Uterus (tissue), 4 donors: ENCODE results near the gene ACE. TPM values are rescaled to one million over a fixed set of nuclear protein-coding genes. Genes with fewer than 3 reads are reported as not detected.

Experiments used
- DNase-seq, 2 donors: peaks; one replicate each; pipeline ENCODE4 v3.0.0-alpha.2; 2019 to 2020
- H3K27ac ChIP-seq, 2 donors: fragments of 200-600 bp; sonication (generic); 1 replicate in 1 of 2; 2 replicates in 1 of 2; pipeline ENCODE4 v1.5.1; 2016 to 2018
- H3K27me3 ChIP-seq, 2 donors: fragments of 200-600 bp; sonication (generic); one replicate each; pipeline ENCODE4 v1.5.1; 2018 to 2019; ENCODE audit warnings: control low read depth in 1 of 2
- H3K36me3 ChIP-seq, 2 donors: fragments of 200-600 bp; sonication (generic); one replicate each; pipeline ENCODE4 v1.5.1; 2019; ENCODE audit warnings: control low read depth in 1 of 2
- H3K4me1 ChIP-seq, 2 donors: fragments of 200-600 bp; sonication (generic); one replicate each; pipeline ENCODE4 v1.5.1; 2018 to 2019; ENCODE audit warnings: control low read depth in 1 of 2
- H3K4me3 ChIP-seq, 2 donors: fragments of 200-600 bp; sonication (generic); 1 replicate in 1 of 2; 2 replicates in 1 of 2; pipeline ENCODE4 v1.5.1; 2018 to 2019; ENCODE audit warnings: mild to moderate bottlenecking in 1 of 2
- H3K9me3 ChIP-seq, 2 donors: fragments of 200-600 bp; sonication (generic); one replicate each; pipeline ENCODE4 v1.5.1; 2019; ENCODE audit warnings: control low read depth in 1 of 2
- POLR2A ChIP-seq, 2 donors: fragments of 450-650 bp; IDR thresholded peaks; one replicate each; pipeline ENCODE4 v1.6.1; 2016; ENCODE audit warnings: antibody characterized with exemption in 2 of 2, mild to moderate bottlenecking in 1 of 2, moderate library complexity in 1 of 2
- intact Hi-C: fragments of 100-400 bp; cut with DNase I; formaldehyde crosslinking; loops from one replicate; pipeline ENCODE4 v1.15.1; 2023; ENCODE audit warnings: low total_unique reads
- total RNA-seq, 4 donors: library from RNA; depleted of rRNA in 3 of 4; stranded (reverse); fragments of >200 nt in 3 of 4; gene quantifications; one replicate each; pipeline versions ENCODE4 v1.1.0 to v1.2.4, GENCODE V29; 2014 to 2023
- TF ChIP-seq, protein P1 (sequence below), 4 experiments: fragments of 200-600 bp in 2 of 4; fragments of 450-650 bp in 2 of 4; sonication (generic) in 2 of 4; IDR thresholded peaks; one replicate each; pipeline ENCODE4 v1.5.1; 2016 to 2019; ENCODE audit warnings: antibody characterized with exemption in 4 of 4, mild to moderate bottlenecking in 2 of 4, moderate library complexity in 1 of 4
- donor health status: DM: yes; HTN: yes; CAD: no.

The ACE gene
- total RNA-seq, 4 donors from 2014 or later = 0.77 to 27.4 (median 7.9) TPM; not detected in 1

DNA sequence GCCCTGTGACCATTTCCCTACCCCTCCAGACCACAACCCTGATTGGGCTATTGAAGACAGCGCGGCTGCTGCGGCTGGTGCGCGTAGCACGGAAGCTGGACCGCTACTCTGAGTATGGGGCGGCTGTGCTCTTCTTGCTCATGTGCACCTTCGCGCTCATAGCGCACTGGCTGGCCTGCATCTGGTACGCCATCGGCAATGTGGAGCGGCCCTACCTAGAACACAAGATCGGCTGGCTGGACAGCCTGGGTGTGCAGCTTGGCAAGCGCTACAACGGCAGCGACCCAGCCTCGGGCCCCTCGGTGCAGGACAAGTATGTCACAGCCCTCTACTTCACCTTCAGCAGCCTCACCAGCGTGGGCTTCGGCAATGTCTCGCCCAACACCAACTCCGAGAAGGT, 58.8 kb downstream of the ACE start:
- Histone ChIP-seq H3K36me3 (no peaks in the 10 kb centered on the region), H3K27ac (no peak overlapping the region), H3K4me1 (peaks cover 0 to 8% of the 10 kb centered on the region in 2 donors), H3K27me3 (peaks cover 0 to 10% of the 10 kb centered on the region in 2 donors), H3K9me3 (no peaks in the 10 kb centered on the region), H3K4me3 (no peak overlapping the region)
- no peak for DNase-seq
- no peak for TF ChIP-seq POLR2A (IDR thresholded peaks at IDR 0.05)
- TF ChIP-seq, protein P1, sequence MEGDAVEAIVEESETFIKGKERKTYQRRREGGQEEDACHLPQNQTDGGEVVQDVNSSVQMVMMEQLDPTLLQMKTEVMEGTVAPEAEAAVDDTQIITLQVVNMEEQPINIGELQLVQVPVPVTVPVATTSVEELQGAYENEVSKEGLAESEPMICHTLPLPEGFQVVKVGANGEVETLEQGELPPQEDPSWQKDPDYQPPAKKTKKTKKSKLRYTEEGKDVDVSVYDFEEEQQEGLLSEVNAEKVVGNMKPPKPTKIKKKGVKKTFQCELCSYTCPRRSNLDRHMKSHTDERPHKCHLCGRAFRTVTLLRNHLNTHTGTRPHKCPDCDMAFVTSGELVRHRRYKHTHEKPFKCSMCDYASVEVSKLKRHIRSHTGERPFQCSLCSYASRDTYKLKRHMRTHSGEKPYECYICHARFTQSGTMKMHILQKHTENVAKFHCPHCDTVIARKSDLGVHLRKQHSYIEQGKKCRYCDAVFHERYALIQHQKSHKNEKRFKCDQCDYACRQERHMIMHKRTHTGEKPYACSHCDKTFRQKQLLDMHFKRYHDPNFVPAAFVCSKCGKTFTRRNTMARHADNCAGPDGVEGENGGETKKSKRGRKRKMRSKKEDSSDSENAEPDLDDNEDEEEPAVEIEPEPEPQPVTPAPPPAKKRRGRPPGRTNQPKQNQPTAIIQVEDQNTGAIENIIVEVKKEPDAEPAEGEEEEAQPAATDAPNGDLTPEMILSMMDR (IDR thresholded peaks at IDR 0.05) = no peak
- intact Hi-C loops = no loop called here

DNA sequence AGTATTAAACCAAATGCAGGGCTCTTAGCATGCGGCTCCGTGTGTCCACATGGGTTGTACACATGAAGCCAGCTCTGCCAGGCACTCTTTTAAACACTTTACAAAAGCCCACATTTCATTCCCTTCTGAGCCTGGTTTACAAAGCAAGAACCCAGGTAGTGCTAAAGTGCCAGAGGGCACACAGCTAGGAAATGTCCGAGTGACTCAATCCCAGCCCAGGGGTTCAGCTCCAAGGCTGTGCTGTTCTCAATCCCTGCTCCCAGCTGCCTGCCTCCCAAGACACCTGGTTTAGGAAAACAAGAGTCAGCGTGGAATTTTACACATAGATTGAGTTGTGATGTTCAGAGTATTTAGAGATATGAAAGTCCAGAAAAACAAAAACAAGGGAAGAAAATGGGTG, 60.1 kb downstream of the ACE start:
- H3K27me3 ChIP-seq = peaks cover 0 to 10% of the 10 kb centered on the region in 2 donors
- no peak overlapping the region for H3K4me3 ChIP-seq
- DNase-seq = no peak
- H3K9me3 ChIP-seq = no peaks in the 10 kb centered on the region
- TF ChIP-seq, protein P1 (IDR thresholded peaks at IDR 0.05) = no peak
- no peak for TF ChIP-seq POLR2A (IDR thresholded peaks at IDR 0.05)
- intact Hi-C loops = no loop called here
- no peak overlapping the region for H3K27ac ChIP-seq
- peaks cover 0 to 8% of the 10 kb centered on the region in 2 donors for H3K4me1 ChIP-seq
- no peaks in the 10 kb centered on the region for H3K36me3 ChIP-seq

DNA sequence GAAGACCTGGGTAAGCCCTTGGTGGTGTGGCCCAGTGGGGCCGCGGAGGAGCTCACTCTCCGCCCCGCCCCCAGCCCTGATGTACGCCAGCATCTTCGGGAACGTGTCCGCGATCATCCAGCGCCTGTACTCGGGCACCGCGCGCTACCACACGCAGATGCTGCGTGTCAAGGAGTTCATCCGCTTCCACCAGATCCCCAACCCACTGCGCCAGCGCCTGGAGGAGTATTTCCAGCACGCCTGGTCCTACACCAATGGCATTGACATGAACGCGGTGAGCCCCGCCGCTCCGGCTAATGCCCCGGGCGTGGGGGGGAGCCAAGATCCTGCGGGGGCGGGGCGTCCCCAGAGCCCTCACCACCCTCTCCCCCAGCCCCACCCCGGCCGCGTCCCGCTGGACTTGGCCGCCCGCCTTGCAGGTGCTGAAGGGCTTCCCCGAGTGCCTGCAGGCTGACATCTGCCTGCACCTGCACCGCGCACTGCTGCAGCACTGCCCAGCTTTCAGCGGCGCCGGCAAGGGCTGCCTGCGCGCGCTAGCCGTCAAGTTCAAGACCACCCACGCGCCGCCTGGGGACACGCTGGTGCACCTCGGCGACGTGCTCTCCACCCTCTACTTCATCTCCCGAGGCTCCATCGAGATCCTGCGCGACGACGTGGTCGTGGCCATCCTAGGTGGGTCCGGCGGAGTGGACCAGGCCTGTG, 61.3 kb downstream of the ACE start:
- H3K36me3 ChIP-seq = no peaks in the 10 kb centered on the region
- no peak overlapping the region for H3K4me3 ChIP-seq
- no peak for TF ChIP-seq POLR2A (IDR thresholded peaks at IDR 0.05)
- TF ChIP-seq, protein P1 (IDR thresholded peaks at IDR 0.05) = no peak
- H3K9me3 ChIP-seq = no peaks in the 10 kb centered on the region
- H3K27ac ChIP-seq = no peak overlapping the region
- no peak for DNase-seq
- intact Hi-C loops = no loop called here
- peaks cover 0 to 10% of the 10 kb centered on the region in 2 donors for H3K27me3 ChIP-seq
- H3K4me1 ChIP-seq = peaks cover 0 to 8% of the 10 kb centered on the region in 2 donors

DNA sequence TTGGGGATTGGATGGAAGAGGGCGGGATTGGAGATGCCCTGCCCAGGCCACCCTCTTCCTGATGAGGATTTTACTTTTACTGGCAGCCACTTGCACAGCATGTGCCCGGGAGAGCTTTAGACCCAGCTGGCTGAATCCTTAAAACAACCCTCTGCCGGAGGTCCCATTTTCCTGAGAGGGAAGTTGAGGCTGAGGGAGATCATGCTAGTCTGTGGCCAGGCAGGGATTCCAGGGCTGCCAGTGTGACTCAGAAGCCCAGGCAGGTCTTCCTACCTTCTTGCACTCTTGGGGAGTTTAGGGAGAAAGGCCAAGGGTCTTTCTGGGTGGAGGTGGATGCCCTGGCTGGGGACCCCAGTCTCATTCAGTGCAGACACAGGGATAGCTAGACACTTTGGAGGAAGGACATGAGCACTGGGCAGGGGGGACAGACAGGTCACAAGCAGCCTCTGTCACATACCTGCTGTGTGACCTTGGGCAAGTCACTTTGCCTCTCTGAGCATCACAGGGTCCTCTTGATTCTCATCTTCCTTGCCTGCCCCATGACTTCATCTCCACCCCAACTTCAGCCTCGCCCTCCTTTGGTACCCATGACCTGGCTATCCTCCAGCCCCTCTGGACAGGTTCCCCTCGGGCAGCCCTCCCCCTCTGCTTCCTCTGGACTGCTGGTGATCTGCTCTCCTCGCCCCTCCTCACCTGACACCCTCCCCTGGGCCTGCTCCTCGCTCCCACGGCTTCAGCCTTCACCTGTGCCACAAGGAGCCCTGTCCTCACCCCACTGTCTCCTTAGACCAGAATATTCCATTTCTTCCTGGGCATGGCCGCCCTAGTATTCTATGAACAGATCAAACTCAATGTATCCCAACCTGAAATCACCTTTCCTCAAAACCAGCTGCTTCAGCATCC, 62.1 kb downstream of the ACE start:
- DNase-seq = no peak
- Histone ChIP-seq H3K4me1 (peaks cover 0 to 8% of the 10 kb centered on the region in 2 donors), H3K4me3 (no peak overlapping the region)

More for the DNA sequence above, 62.1 kb downstream of the ACE start:
- TF ChIP-seq, protein P1 (IDR thresholded peaks at IDR 0.05) = no peak
- TF ChIP-seq POLR2A (IDR thresholded peaks at IDR 0.05) = no peak
- H3K27ac ChIP-seq = no peak overlapping the region
- intact Hi-C loops = no loop called here
- no peaks in the 10 kb centered on the region for H3K9me3 ChIP-seq
- H3K36me3 ChIP-seq = no peaks in the 10 kb centered on the region
- peaks cover 0 to 10% of the 10 kb centered on the region in 2 donors for H3K27me3 ChIP-seq
